Smooth muscle cell (in vitro differentiated cells): ENCODE data around the gene BCAS3. TPM values are rescaled to one million over a fixed set of nuclear protein-coding genes. Genes with fewer than 3 reads are reported as not detected.

Experiments
- DNase-seq: peaks from one replicate; lab custom pipeline; 2025; ENCODE audit not compliant: unreplicated experiment; lab: John Stamatoyannopoulos, UW
- H2AFZ ChIP-seq: fragments of 200-600 bp; sonication (generic); 2 replicates; pipeline ENCODE4 v1.6.0; 2016; ENCODE audit warnings: antibody characterized with exemption, low read depth, mild to moderate bottlenecking
- H3F3A ChIP-seq: fragments of 200-600 bp; sonication (generic); 2 replicates; pipeline ENCODE4 v1.6.0; 2017; ENCODE audit warnings: antibody characterized with exemption, low read depth
- H3K27ac ChIP-seq: fragments of 200-600 bp; sonication (generic); 2 replicates; pipeline ENCODE4 v1.5.1; 2016; ENCODE audit warnings: low read depth, mild to moderate bottlenecking
- H3K27me3 ChIP-seq: fragments of 200-600 bp; sonication (generic); 2 replicates; pipeline ENCODE4 v1.6.1; 2016; ENCODE audit warnings: low read depth, mild to moderate bottlenecking
- H3K36me3 ChIP-seq: fragments of 200-600 bp; sonication (generic); 2 replicates; pipeline ENCODE4 v1.5.1; 2016; ENCODE audit warnings: low read depth
- H3K4me1 ChIP-seq: fragments of 200-600 bp; sonication (generic); 2 replicates; pipeline ENCODE4 v1.5.1; 2016; ENCODE audit warnings: low read depth
- H3K4me2 ChIP-seq: fragments of 200-600 bp; sonication (generic); 2 replicates; pipeline ENCODE4 v1.6.0; 2016; ENCODE audit warnings: mild to moderate bottlenecking
- H3K4me3 ChIP-seq: fragments of 200-600 bp; sonication (generic); 2 replicates; pipeline ENCODE4 v1.5.1; 2016; ENCODE audit warnings: mild to moderate bottlenecking
- H3K79me2 ChIP-seq: fragments of 200-600 bp; sonication (generic); 2 replicates; pipeline ENCODE4 v1.6.0; 2016; ENCODE audit warnings: low read depth, mild to moderate bottlenecking
- H3K9ac ChIP-seq: fragments of 200-600 bp; sonication (generic); 2 replicates; pipeline ENCODE4 v1.6.0; 2016; ENCODE audit warnings: low read depth
- H3K9me3 ChIP-seq: fragments of 200-600 bp; sonication (generic); replicated peaks from 2 replicates; pipeline ENCODE4 v1.5.1; 2016; ENCODE audit warnings: low read depth
- H4K20me1 ChIP-seq: fragments of 200-600 bp; sonication (generic); 2 replicates; pipeline ENCODE4 v1.6.0; 2016; ENCODE audit warnings: low read depth
- WGBS: methylation state at CpG from one replicate; pipeline ENCODE4 v1.1.7; 2016; ENCODE audit warnings: low lambda C conversion rate; 5-methylcytosine and 5-hydroxymethylcytosine counted together
- polyA plus RNA-seq: library from polyadenylated mRNA; unstranded; fragments of >200 nt; fragmentation: Nextera tagmentation; extraction: Ambion mirVana; gene quantifications from 2 replicates; pipeline ENCODE4 v1.2.1, GENCODE V29; 2016
- total RNA-seq: library from RNA; depleted of rRNA; stranded (reverse); fragments of >200 nt; gene quantifications from 2 replicates; pipeline ENCODE4 v1.2.3, GENCODE V29; 2014
- TF ChIP-seq, protein P1 (sequence below): fragments of 200-600 bp; sonication (generic); IDR thresholded peaks from 2 replicates; pipeline ENCODE4 v1.5.1; 2017; ENCODE audit warnings: borderline replicate concordance, mild to moderate bottlenecking, antibody characterized with exemption; ENCODE audit not compliant: insufficient read depth, poor library complexity, severe bottlenecking

Gene BCAS3
- total and polyA plus RNA-seq, 2 experiments from 2014 or later = 17.2 to 54.5 TPM

DNA sequence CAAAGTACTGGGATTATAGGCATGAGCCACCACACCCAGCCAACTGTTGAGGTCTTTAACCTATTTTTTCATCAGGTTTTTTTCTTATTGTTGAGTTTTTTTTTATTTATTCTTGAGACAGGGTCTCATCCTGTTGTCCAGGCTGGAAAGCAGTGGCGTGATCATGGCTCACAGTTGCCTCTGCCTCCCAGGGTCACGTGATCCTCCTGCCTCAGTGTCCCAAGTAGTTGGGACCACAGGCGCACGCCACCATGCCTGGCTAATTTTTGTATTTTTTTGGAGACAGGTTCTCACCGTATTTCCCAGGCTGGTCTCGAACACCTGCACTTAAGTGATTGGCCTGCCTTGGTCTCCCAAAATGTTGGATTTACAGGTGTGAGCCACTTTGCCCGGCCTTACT lies 95.9 kb downstream of the BCAS3 start:
- no peak overlapping the region for H3K9ac ChIP-seq
- H3K4me2 ChIP-seq = no peak overlapping the region
- H3K4me1 ChIP-seq = no peaks in the 10 kb centered on the region
- WGBS = 98% methylated on average over 7 of the region's 7 CpGs
- H3K79me2 ChIP-seq = no peaks in the 10 kb centered on the region
- no peaks in the 10 kb centered on the region for H3K36me3 ChIP-seq
- no peak for DNase-seq
- no peak overlapping the region for H2AFZ ChIP-seq
- H3K4me3 ChIP-seq = no peak overlapping the region
- no peaks in the 10 kb centered on the region for H3K9me3 ChIP-seq
- TF ChIP-seq, protein P1, sequence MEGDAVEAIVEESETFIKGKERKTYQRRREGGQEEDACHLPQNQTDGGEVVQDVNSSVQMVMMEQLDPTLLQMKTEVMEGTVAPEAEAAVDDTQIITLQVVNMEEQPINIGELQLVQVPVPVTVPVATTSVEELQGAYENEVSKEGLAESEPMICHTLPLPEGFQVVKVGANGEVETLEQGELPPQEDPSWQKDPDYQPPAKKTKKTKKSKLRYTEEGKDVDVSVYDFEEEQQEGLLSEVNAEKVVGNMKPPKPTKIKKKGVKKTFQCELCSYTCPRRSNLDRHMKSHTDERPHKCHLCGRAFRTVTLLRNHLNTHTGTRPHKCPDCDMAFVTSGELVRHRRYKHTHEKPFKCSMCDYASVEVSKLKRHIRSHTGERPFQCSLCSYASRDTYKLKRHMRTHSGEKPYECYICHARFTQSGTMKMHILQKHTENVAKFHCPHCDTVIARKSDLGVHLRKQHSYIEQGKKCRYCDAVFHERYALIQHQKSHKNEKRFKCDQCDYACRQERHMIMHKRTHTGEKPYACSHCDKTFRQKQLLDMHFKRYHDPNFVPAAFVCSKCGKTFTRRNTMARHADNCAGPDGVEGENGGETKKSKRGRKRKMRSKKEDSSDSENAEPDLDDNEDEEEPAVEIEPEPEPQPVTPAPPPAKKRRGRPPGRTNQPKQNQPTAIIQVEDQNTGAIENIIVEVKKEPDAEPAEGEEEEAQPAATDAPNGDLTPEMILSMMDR = no peak
- H3F3A ChIP-seq = no peaks in the 10 kb centered on the region
- no peaks in the 10 kb centered on the region for H4K20me1 ChIP-seq
- H3K27me3 ChIP-seq = no peaks in the 10 kb centered on the region
- no peak overlapping the region for H3K27ac ChIP-seq

DNA sequence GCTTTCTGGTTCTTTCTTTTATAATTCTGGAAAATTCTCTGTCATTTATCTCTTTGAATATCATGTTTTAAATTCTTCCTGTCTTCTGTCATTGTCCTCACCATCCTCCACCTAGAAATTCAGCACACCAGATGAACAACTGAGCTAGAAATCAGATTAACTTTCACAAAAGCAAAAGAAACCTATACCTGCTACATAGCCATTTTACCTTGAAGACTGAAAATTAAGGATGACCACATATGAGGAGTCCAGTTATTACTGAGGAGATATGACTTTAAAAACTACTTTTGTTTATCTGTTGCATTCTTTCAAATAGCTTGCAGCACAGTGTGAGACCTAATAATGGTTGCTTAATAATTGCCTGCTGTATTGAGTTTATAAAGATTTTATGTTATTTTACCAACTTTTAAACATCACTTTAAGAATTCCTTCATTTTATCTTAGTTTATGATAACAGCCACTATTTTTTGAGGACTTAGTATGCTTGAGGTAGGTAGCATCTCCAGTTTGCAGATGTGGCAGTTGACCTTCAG lies 104.3 kb downstream of the BCAS3 start:
- TF ChIP-seq, protein P1 = no peak
- H4K20me1 ChIP-seq = no peaks in the 10 kb centered on the region
- DNase-seq = no peak

GRCh38 chr17:60782742-60783141 lies 105.1 kb downstream of the BCAS3 start:
- Histone ChIP-seq H3K36me3 (no peaks in the 10 kb centered on the region), H2AFZ (no peak overlapping the region), H3K9me3 (no peaks in the 10 kb centered on the region), H3K27me3 (no peaks in the 10 kb centered on the region), H3F3A (no peaks in the 10 kb centered on the region), H3K4me3 (no peak overlapping the region), H3K27ac (no peak overlapping the region), H4K20me1 (no peaks in the 10 kb centered on the region), H3K4me1 (no peaks in the 10 kb centered on the region), H3K4me2 (no peak overlapping the region), H3K79me2 (no peaks in the 10 kb centered on the region), H3K9ac (no peak overlapping the region)
- DNase-seq = no peak
- TF ChIP-seq, protein P1 = no peak
- 87% methylated on average over 3 of the region's 3 CpGs for WGBS

More for the DNA sequence above, 104.3 kb downstream of the BCAS3 start:
- H3K9me3 ChIP-seq = no peaks in the 10 kb centered on the region
- no peak overlapping the region for H3K27ac ChIP-seq
- H2AFZ ChIP-seq = no peak overlapping the region
- H3K4me2 ChIP-seq = no peak overlapping the region
- no peaks in the 10 kb centered on the region for H3K36me3 ChIP-seq
- no peaks in the 10 kb centered on the region for H3K4me1 ChIP-seq
- H3K9ac ChIP-seq = no peak overlapping the region
- no peaks in the 10 kb centered on the region for H3F3A ChIP-seq
- H3K27me3 ChIP-seq = no peaks in the 10 kb centered on the region
- H3K4me3 ChIP-seq = no peak overlapping the region
- H3K79me2 ChIP-seq = no peaks in the 10 kb centered on the region

GRCh38 chr17:60790205-60790604 lies 112.6 kb downstream of the BCAS3 start:
- H3K4me3 ChIP-seq = no peak overlapping the region
- TF ChIP-seq, protein P1 = no peak

More at GRCh38 chr17:60790205-60790604, 112.6 kb downstream of the BCAS3 start:
- H3K79me2 ChIP-seq = no peaks in the 10 kb centered on the region
- no peak overlapping the region for H3K4me2 ChIP-seq
- H2AFZ ChIP-seq = no peak overlapping the region
- no peaks in the 10 kb centered on the region for H3K9me3 ChIP-seq
- no peaks in the 10 kb centered on the region for H3F3A ChIP-seq
- no peak overlapping the region for H3K27ac ChIP-seq
- no peak overlapping the region for H3K9ac ChIP-seq
- H3K27me3 ChIP-seq = no peaks in the 10 kb centered on the region
- no peak for DNase-seq
- H4K20me1 ChIP-seq = no peaks in the 10 kb centered on the region
- no peaks in the 10 kb centered on the region for H3K4me1 ChIP-seq
- no peaks in the 10 kb centered on the region for H3K36me3 ChIP-seq
